Fibroblast of skin of back (primary cell): ENCODE data around the gene IL1A.

ENCODE experiments used
- DNase-seq: peaks from one replicate; pipeline ENCODE4 v3.0.0-alpha.2; 2013

IL1A gene

DNA sequence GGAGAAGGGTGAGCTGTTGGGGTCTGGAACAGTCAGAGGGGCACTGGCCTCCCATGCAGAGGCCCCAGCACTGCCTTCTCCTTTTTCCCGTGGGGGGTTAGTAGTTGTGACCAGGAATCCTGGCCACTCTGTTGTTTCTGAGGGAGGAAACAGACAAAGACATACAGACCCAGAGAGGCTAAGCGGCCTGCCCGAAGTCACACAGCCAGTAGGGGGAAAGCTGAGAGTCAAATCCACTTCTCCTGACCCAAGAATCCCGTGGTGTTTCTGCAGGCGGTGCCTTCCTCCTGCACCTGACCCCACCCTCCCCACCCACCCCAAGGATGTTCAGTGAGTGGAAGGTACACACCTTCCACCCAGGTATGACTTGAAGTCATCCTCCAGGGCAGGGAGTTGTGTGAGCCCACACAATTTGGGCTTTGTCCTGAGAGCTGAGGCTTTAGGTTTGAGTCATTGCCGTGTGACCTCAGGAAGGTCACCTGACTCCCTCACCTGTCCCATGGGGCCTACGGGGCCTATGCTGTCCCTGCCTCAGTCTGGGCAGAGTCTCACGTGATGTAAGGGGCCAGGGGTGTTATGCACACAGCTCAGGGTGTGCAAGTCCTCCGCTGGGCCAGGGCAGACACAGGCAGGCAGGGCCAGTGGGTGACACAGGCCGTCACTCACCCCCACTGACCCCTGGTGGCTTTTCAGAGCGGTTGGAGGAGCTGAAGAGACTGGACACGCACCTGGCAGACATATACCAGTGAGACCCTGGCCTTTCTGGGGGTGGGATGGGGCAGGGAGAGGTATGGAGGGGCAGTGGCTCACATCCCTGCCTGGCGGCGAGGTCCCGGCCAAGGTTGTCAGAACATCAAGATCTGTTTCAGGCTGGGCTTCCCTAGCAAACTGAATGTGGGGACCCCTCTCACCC lies 58.5 kb downstream of the IL1A start:
- DNase-seq = no peak

DNA sequence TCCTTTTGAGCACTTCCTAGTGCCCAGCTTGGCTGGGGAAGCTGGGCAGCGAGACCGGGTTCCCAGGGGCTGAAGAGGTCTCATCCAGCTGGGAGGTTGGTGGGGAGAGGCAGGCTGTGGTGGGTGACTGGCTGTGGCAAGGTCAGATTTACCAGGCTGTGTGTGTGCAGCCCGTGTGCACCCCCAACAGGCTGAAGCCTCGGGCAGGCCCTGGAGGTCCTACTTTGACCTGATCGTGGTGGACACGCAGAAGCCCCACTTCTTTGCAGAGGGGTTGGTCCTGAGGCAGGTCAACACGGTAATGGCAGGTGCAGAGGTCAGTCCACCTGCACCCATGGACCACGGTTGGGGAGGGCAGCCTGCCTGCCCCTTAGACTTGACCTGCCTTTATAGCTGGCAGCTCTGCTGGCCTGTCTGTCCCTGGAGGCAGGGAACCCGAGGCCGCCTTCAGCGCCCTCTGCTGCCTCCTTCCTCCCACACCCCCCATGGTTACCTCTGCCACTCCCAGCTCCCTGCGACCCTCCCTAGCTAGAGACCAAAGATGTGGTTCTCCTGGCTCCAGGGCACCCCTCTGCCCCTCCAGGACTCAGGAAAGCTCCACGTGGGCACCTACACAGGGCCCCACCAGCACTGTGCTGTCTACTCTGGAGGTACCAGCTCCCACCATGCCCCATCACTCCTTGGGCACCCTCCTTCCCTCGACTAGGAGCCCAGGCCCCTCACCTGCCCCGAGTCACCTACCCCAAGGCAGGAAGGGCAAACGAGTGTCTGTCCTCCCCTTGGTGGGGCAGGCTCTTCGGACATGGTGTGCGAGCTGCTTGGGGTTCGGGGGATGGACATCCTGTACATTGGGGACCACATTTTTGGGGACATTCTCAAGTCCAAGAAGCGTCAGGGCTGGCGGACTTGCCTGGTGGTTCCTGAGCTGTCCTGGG lies 59.4 kb downstream of the IL1A start:
- DNase-seq = no peak

DNA sequence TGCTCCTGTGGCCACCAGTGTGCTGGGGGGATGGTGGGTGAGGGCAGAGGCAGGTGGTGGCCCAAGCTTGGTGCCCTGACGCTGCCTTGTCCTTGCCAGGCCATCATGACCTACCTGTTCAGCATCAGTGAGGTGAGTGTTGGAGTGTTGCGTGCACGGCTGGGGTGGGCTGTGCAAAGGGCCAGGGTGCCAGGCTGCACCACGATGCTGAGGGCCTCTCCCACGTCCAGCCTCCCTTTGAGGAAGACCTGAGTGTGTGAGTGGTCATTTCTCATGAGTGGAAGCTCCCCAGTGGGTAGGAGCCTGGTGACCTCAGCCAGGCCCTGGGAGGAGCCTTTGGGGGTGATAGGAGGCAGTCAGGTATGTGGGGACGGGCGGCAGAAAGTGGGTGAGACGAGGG lies 60.3 kb downstream of the IL1A start:
- DNase-seq = no peak
